ENCODE results near the gene CDC42EP3.
A peak's percentile ranks its signal among the peaks of the same experiment; 100 is the strongest.

CDC42EP3 gene

GRCh38 chr2:37665604-37666362 lies 5.7 kb downstream of the CDC42EP3 start:
- TF ChIP-seq CTCF (conservative IDR thresholded peaks at IDR 0.05; ENCODE audit: low read length): no peak
- H3K4me3 ChIP-seq (ENCODE audit: low read length): peak overlapping the region; percentile 69
- no peak for DNase-seq (ENCODE audit: low read depth)

- DNase-seq (ENCODE audit: low read depth): no peak
- TF ChIP-seq CTCF (conservative IDR thresholded peaks at IDR 0.05; ENCODE audit: low read length): no peak
- peak overlapping the region; percentile 69 for H3K4me3 ChIP-seq (ENCODE audit: low read length)
Observed at GRCh38 chr2:37665043-37665442, 6.4 kb downstream of the CDC42EP3 start.

- no peak overlapping the region for H3K4me3 ChIP-seq (ENCODE audit: low read length)
- TF ChIP-seq CTCF (conservative IDR thresholded peaks at IDR 0.05; ENCODE audit: low read length): no peak
- DNase-seq (ENCODE audit: low read depth): no peak
Observed at GRCh38 chr2:37664231-37664643, 7.2 kb downstream of the CDC42EP3 start.

GRCh38 chr2:37663390-37663789 lies 8.1 kb downstream of the CDC42EP3 start:
- no peak for DNase-seq (ENCODE audit: low read depth)
- TF ChIP-seq CTCF (conservative IDR thresholded peaks at IDR 0.05; ENCODE audit: low read length): no peak
- H3K4me3 ChIP-seq (ENCODE audit: low read length): no peak overlapping the region

- DNase-seq (ENCODE audit: low read depth): no peak
- H3K4me3 ChIP-seq (ENCODE audit: low read length): no peak overlapping the region
- no peak for TF ChIP-seq CTCF (conservative IDR thresholded peaks at IDR 0.05; ENCODE audit: low read length)
Observed at GRCh38 chr2:37659723-37660122, 11.7 kb downstream of the CDC42EP3 start.

- DNase-seq (ENCODE audit: low read depth): no peak
- TF ChIP-seq CTCF (conservative IDR thresholded peaks at IDR 0.05; ENCODE audit: low read length): no peak
- no peak overlapping the region; the same call in 1 of the 2 replicates for H3K4me3 ChIP-seq (ENCODE audit: low read length)
Observed at GRCh38 chr2:37658682-37659081, 12.8 kb downstream of the CDC42EP3 start.

GRCh38 chr2:37657471-37657870 lies 14.0 kb downstream of the CDC42EP3 start:
- no peak overlapping the region for H3K4me3 ChIP-seq (ENCODE audit: low read length)
- DNase-seq (ENCODE audit: low read depth): no peak
- TF ChIP-seq CTCF (conservative IDR thresholded peaks at IDR 0.05; ENCODE audit: low read length): no peak
